Fibroblast of lung (primary cell): ENCODE measurements around the gene AKAP13. TPM values are rescaled to one million over a fixed set of nuclear protein-coding genes. Genes with fewer than 3 reads are reported as not detected.

Source experiments
- DNase-seq, 2 donors: peaks; one replicate each; pipeline versions ENCODE4 v3.0.0 to v3.0.0-alpha.2; 2010; ENCODE audit warnings: low read depth in 2 of 2
- H2AFZ ChIP-seq: 2 replicates; pipeline ENCODE4 v1.5.1; 2012; ENCODE audit warnings: low read length, control low read depth, inconsistent platforms
- H3K27ac ChIP-seq: 2 replicates; pipeline ENCODE4 v1.5.1; 2011; ENCODE audit warnings: low read length, control low read depth; ENCODE audit not compliant: insufficient read depth
- H3K27me3 ChIP-seq: 2 replicates; pipeline ENCODE4 v1.5.1; 2011; ENCODE audit warnings: mild to moderate bottlenecking, low read length; ENCODE audit not compliant: control insufficient read depth, insufficient read depth
- H3K36me3 ChIP-seq: 2 replicates; pipeline ENCODE4 v1.5.1; 2011; ENCODE audit warnings: low read length; ENCODE audit not compliant: control insufficient read depth, insufficient read depth
- H3K4me1 ChIP-seq: 2 replicates; pipeline ENCODE4 v1.5.1; 2011; ENCODE audit warnings: low read length; ENCODE audit not compliant: control insufficient read depth, insufficient read depth; ENCODE audit errors: extremely low read depth
- H3K4me2 ChIP-seq: 2 replicates; pipeline ENCODE4 v1.5.1; 2011; ENCODE audit warnings: low read length, control low read depth; ENCODE audit not compliant: insufficient read depth; ENCODE audit errors: extremely low read depth
- H3K4me3 ChIP-seq, 4 experiments: fragments of 200-600 bp in 1 of 4; sonication (generic) in 1 of 4; replicated peaks in 1 of 4; 2 replicates each; pipeline ENCODE4 v1.5.1; 2011 to 2016; ENCODE audit warnings: low read length in 4 of 4, low read depth in 3 of 4, mild to moderate bottlenecking in 3 of 4, control low read depth in 2 of 4, inconsistent platforms in 1 of 4, mixed read lengths in 1 of 4; ENCODE audit not compliant: insufficient read depth in 1 of 4; ENCODE audit errors: control extremely low read depth in 1 of 4
- H3K79me2 ChIP-seq: 2 replicates; pipeline ENCODE4 v1.5.1; 2012; ENCODE audit warnings: mild to moderate bottlenecking, low read length, inconsistent platforms; ENCODE audit not compliant: control insufficient read depth, insufficient read depth
- H3K9ac ChIP-seq: 2 replicates; pipeline ENCODE4 v1.5.1; 2011; ENCODE audit warnings: mild to moderate bottlenecking, low read length, control low read depth; ENCODE audit not compliant: insufficient read depth
- H3K9me3 ChIP-seq: 2 replicates; pipeline ENCODE4 v1.5.1; 2012; ENCODE audit warnings: low read depth, low read length; ENCODE audit not compliant: control insufficient read depth, insufficient read depth
- H4K20me1 ChIP-seq: 2 replicates; pipeline ENCODE4 v1.5.1; 2011; ENCODE audit warnings: low read length; ENCODE audit not compliant: control insufficient read depth, insufficient read depth; ENCODE audit errors: extremely low read depth
- CTCF ChIP-seq, 2 donors: IDR thresholded peaks in 1 of 2; conservative IDR thresholded peaks in 1 of 2; 1 replicate in 1 of 2; 2 replicates in 1 of 2; pipeline ENCODE4 v1.5.1; 2011 to 2012; ENCODE audit warnings: low read length in 2 of 2, control low read depth in 1 of 2, inconsistent platforms in 1 of 2, low read depth in 1 of 2, mild to moderate bottlenecking in 1 of 2
- EZH2 ChIP-seq: IDR thresholded peaks from 2 replicates; pipeline ENCODE4 v1.5.1; 2012; ENCODE audit warnings: low read length, control low read depth, mild to moderate bottlenecking; ENCODE audit errors: missing control alignments
- polyA plus RNA-seq, 2 donors: library from polyadenylated mRNA; depleted of rRNA in 1 of 2; stranded (reverse) in 1 of 2; unstranded in 1 of 2; fragments of >200 nt; gene quantifications; 2 replicates each; pipeline ENCODE4 v1.2.1, GENCODE V29; 2011 to 2012; ENCODE audit warnings: missing spikeins in 1 of 2
- total RNA-seq: library from RNA; depleted of rRNA; stranded (reverse); fragments of >200 nt; gene quantifications from 2 replicates; pipeline ENCODE4 v1.2.1, GENCODE V29; 2014

AKAP13 gene
- total and polyA plus RNA-seq, 2 donors (not counting 1 experiment from before 2014, with no cell fraction given), result 8.3 to 68.4 TPM

- Histone ChIP-seq H3K27me3 (no peaks in the 10 kb centered on the region), H3K4me1 (no peaks in the 10 kb centered on the region), H3K27ac (no peak overlapping the region), H4K20me1 (no peaks in the 10 kb centered on the region), H2AFZ (no peak overlapping the region), H3K9ac (no peak overlapping the region), H3K9me3 (no peaks in the 10 kb centered on the region), H3K4me2 (no peak overlapping the region), H3K79me2 (no peaks in the 10 kb centered on the region), H3K36me3 (no peaks in the 10 kb centered on the region), H3K4me3 (no peak overlapping the region)
- DNase-seq, result no peak
- TF ChIP-seq EZH2 (no peak), CTCF (conservative IDR thresholded peaks at IDR 0.05 in 1 of 2, IDR thresholded peaks at IDR 0.05 in 1 of 2; ENCODE audit: low read depth in 1 of 2, low read length in 2 of 2) (no peak)
These were observed 184.3 kb downstream of the AKAP13 start for GRCh38 chr15:85564686-85565085.

- no peak overlapping the region for H3K9ac ChIP-seq
- no peak overlapping the region for H3K27ac ChIP-seq
- H3K4me3 ChIP-seq, result no peak overlapping the region
- no peaks in the 10 kb centered on the region for H4K20me1 ChIP-seq
- no peak overlapping the region for H3K4me2 ChIP-seq
- H2AFZ ChIP-seq, result no peak overlapping the region
- H3K9me3 ChIP-seq, result no peaks in the 10 kb centered on the region
- no peaks in the 10 kb centered on the region for H3K36me3 ChIP-seq
- peak in 1 of 2 donors; percentile 74 for DNase-seq
- H3K79me2 ChIP-seq, result no peaks in the 10 kb centered on the region
- no peaks in the 10 kb centered on the region for H3K4me1 ChIP-seq
- no peak for TF ChIP-seq CTCF (conservative IDR thresholded peaks at IDR 0.05 in 1 of 2, IDR thresholded peaks at IDR 0.05 in 1 of 2; ENCODE audit: low read depth in 1 of 2, low read length in 2 of 2)
- TF ChIP-seq EZH2, result no peak
- H3K27me3 ChIP-seq, result no peaks in the 10 kb centered on the region
These were observed 187.9 kb downstream of the AKAP13 start for GRCh38 chr15:85568261-85568808.

GRCh38 chr15:85570336-85570735 lies 189.9 kb downstream of the AKAP13 start:
- H3K9ac ChIP-seq, result no peak overlapping the region
- TF ChIP-seq EZH2 (no peak), CTCF (conservative IDR thresholded peaks at IDR 0.05 in 1 of 2, IDR thresholded peaks at IDR 0.05 in 1 of 2; ENCODE audit: low read depth in 1 of 2, low read length in 2 of 2) (no peak)
- H3K4me2 ChIP-seq, result no peak overlapping the region
- no peaks in the 10 kb centered on the region for H4K20me1 ChIP-seq
- no peak overlapping the region for H2AFZ ChIP-seq
- H3K27me3 ChIP-seq, result no peaks in the 10 kb centered on the region
- no peak overlapping the region for H3K4me3 ChIP-seq
- no peaks in the 10 kb centered on the region for H3K9me3 ChIP-seq
- no peak overlapping the region for H3K27ac ChIP-seq
- no peaks in the 10 kb centered on the region for H3K36me3 ChIP-seq
- no peaks in the 10 kb centered on the region for H3K79me2 ChIP-seq
- H3K4me1 ChIP-seq, result no peaks in the 10 kb centered on the region
- DNase-seq, result no peak
